CD14-positive monocyte (primary cell): Measurements from ENCODE around the gene LSMEM2. TPM values are rescaled to one million over a fixed set of nuclear protein-coding genes. Genes with fewer than 3 reads are reported as not detected.

Experiments used
- DNase-seq, 3 donors: peaks; one replicate each; pipeline ENCODE4 v3.0.0-alpha.2; 2011 to 2022
- H2AFZ ChIP-seq: 2 replicates; pipeline ENCODE4 v1.6.0; 2012; ENCODE audit warnings: mild to moderate bottlenecking, low read depth, low read length, inconsistent platforms; ENCODE audit not compliant: insufficient read depth, poor library complexity, severe bottlenecking
- H3K27ac ChIP-seq, 2 donors: 1 replicate in 1 of 2; 2 replicates in 1 of 2; pipeline ENCODE4 v1.5.1; 2012 to 2013; ENCODE audit warnings: low read length in 2 of 2, control low read depth in 1 of 2, inconsistent platforms in 1 of 2, low read depth in 1 of 2, mild to moderate bottlenecking in 1 of 2
- H3K27me3 ChIP-seq, 2 donors: one replicate each; pipeline versions ENCODE4 v1.6.0 to v1.6.1; 2011 to 2013; ENCODE audit warnings: low read length in 2 of 2; ENCODE audit not compliant: control insufficient read depth in 2 of 2, insufficient read depth in 2 of 2
- H3K36me3 ChIP-seq, 2 donors: replicated peaks in 1 of 2; 1 replicate in 1 of 2; 2 replicates in 1 of 2; pipeline versions ENCODE4 v1.5.1 to v1.6.1; 2012 to 2013; ENCODE audit warnings: low read length in 2 of 2, control low read depth in 1 of 2, inconsistent platforms in 1 of 2, mild to moderate bottlenecking in 1 of 2; ENCODE audit not compliant: insufficient read depth in 2 of 2, control insufficient read depth in 1 of 2
- H3K4me1 ChIP-seq, 2 donors: 1 replicate in 1 of 2; 2 replicates in 1 of 2; pipeline versions ENCODE4 v1.5.1 to v1.6.1; 2012 to 2013; ENCODE audit warnings: low read length in 2 of 2, control low read depth in 1 of 2, inconsistent platforms in 1 of 2, mild to moderate bottlenecking in 1 of 2, moderate library complexity in 1 of 2; ENCODE audit not compliant: insufficient read depth in 2 of 2, control insufficient read depth in 1 of 2
- H3K4me2 ChIP-seq: replicated peaks from 2 replicates; pipeline ENCODE3; 2012; ENCODE audit warnings: low read length, moderate library complexity, mild to moderate bottlenecking; ENCODE audit not compliant: poor library complexity, severe bottlenecking; ENCODE audit errors: extremely low read depth
- H3K4me3 ChIP-seq, 3 experiments: fragments of 200-600 bp in 1 of 3; sonication (generic) in 1 of 3; replicated peaks in 1 of 3; 1 replicate in 2 of 3; 2 replicates in 1 of 3; pipeline ENCODE4 v1.5.1; 2011 to 2013; ENCODE audit warnings: low read length in 3 of 3, mild to moderate bottlenecking in 3 of 3, control low read depth in 2 of 3, low read depth in 2 of 3, inconsistent platforms in 1 of 3, moderate library complexity in 1 of 3
- H3K79me2 ChIP-seq: 2 replicates; pipeline ENCODE4 v1.6.0; 2012; ENCODE audit warnings: mild to moderate bottlenecking, control low read depth, inconsistent platforms, low read length, moderate library complexity; ENCODE audit not compliant: insufficient read depth
- H3K9ac ChIP-seq: 2 replicates; pipeline ENCODE4 v1.6.0; 2017; ENCODE audit warnings: low read length, mild to moderate bottlenecking; ENCODE audit not compliant: insufficient read depth, poor library complexity, severe bottlenecking
- H3K9me3 ChIP-seq, 2 donors: replicated peaks in 1 of 2; 1 replicate in 1 of 2; 2 replicates in 1 of 2; pipeline versions ENCODE4 v1.5.1 to v1.6.1; 2012 to 2013; ENCODE audit warnings: low read length in 2 of 2, control low read depth in 1 of 2; ENCODE audit not compliant: control insufficient read depth in 1 of 2, insufficient read depth in 1 of 2
- H4K20me1 ChIP-seq: 2 replicates; pipeline ENCODE4 v1.6.0; 2012; ENCODE audit warnings: mild to moderate bottlenecking, low read length, control low read depth, moderate library complexity; ENCODE audit not compliant: insufficient read depth
- H3K27ac Mint-ChIP-seq, 7 donors: one replicate each; pipeline ENCODE4 v1.8.0; 2020; ENCODE audit warnings: mild to moderate bottlenecking in 7 of 7, mixed read lengths in 7 of 7, moderate library complexity in 6 of 7, inconsistent platforms in 2 of 7
- H3K27me3 Mint-ChIP-seq, 3 donors: one replicate each; pipeline ENCODE4 v1.8.0; 2021 to 2022; ENCODE audit warnings: low read depth in 3 of 3, mild to moderate bottlenecking in 3 of 3, mixed read lengths in 3 of 3, moderate library complexity in 3 of 3, inconsistent platforms in 1 of 3
- H3K36me3 Mint-ChIP-seq, 2 donors: one replicate each; pipeline ENCODE4 v1.8.0; 2020; ENCODE audit warnings: mixed read lengths in 2 of 2, inconsistent platforms in 1 of 2, mild to moderate bottlenecking in 1 of 2
- H3K4me1 Mint-ChIP-seq: one replicate; pipeline ENCODE4 v1.8.0; 2020; ENCODE audit warnings: mild to moderate bottlenecking, mixed read lengths
- H3K4me3 Mint-ChIP-seq, 2 donors: one replicate each; pipeline ENCODE4 v1.8.0; 2020; ENCODE audit warnings: mild to moderate bottlenecking in 2 of 2, mixed read lengths in 2 of 2, moderate library complexity in 1 of 2
- H3K9me3 Mint-ChIP-seq, 7 donors: one replicate each; pipeline ENCODE4 v1.8.0; 2020 to 2022; ENCODE audit warnings: mixed read lengths in 7 of 7, mild to moderate bottlenecking in 6 of 7, moderate library complexity in 6 of 7, inconsistent platforms in 2 of 7
- CTCF ChIP-seq: fragments of 200-600 bp; IDR thresholded peaks from one replicate; pipeline ENCODE4 v1.8.0; 2022; ENCODE audit warnings: antibody characterized with exemption, mild to moderate bottlenecking
- WGBS: methylation state at CpG from one replicate; pipeline ENCODE4 v1.1.5; 2013; ENCODE audit warnings: missing lambda C conversion rate; ENCODE audit not compliant: insufficient coverage; 5-methylcytosine and 5-hydroxymethylcytosine counted together
- intact Hi-C, 2 donors: fragments of 100-400 bp; cut with micrococcal nuclease; formaldehyde crosslinking; loops; one replicate each; pipeline versions ENCODE4 v1.15.0 to v1.15.1; 2023
- polyA plus RNA-seq, 3 donors: library from polyadenylated mRNA; depleted of rRNA in 1 of 3; unstranded in 2 of 3; stranded (reverse) in 1 of 3; fragments of 300-500 nt in 2 of 3; fragments of >200 nt in 1 of 3; fragmentation: Illumina TruSeq in 2 of 3; gene quantifications; 1 replicate in 2 of 3; 2 replicates in 1 of 3; pipeline ENCODE4 v1.2.3, GENCODE V29; 2012 to 2021

Gene LSMEM2
- polyA plus RNA-seq, 3 donors, result not detected

DNA sequence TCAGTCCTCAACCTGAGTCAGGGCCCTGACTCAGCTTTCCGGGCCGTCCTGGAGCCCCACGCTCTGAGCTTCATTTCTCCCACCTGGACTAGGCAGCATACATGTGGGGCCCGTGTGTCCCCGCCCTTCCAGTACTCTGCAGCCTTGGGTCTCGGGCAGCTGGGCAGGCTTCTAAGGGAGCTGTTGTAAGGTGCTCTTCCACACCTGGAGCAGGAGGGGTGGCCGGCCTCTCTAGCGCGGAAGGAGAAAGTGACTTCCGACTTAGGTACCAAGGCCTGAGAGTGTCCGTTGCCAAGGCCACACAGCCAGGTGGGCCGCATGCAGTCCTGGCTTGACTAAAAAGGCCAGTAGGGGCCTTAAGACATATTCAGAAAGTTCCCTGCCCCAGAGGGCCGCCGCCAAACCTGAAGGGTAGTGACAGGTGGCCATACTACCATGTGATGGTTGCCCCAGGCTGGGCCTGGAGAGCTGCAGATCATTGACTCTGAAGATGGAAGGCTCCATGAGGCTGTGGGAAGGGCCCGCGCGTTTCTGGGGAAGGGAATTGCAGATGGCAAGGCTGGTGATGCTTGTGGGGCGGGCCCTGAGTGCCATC lies 19.4 kb upstream of the LSMEM2 start:
- 58% methylated on average over 15 of the region's 18 CpGs for WGBS
- H3K27me3 ChIP-seq, result no peaks in the 10 kb centered on the region
- H3K4me2 ChIP-seq, result peak overlapping the region; percentile 77
- peaks cover 43 to 51% of the 10 kb centered on the region in 2 donors for H3K36me3 ChIP-seq
- H3K9ac ChIP-seq, result no peak overlapping the region
- H3K4me1 ChIP-seq, result peaks cover 25 to 44% of the 10 kb centered on the region in 2 donors
- intact Hi-C loops, result no loop called here
- H3K79me2 ChIP-seq, result peaks cover 29% of the 10 kb centered on the region
- no peak overlapping the region for H2AFZ ChIP-seq
- H3K9me3 Mint-ChIP-seq, result peaks cover 0 to 10% (median 4%) of the 10 kb centered on the region in 7 donors
- peak overlapping the region; percentile 61 to 67 for H3K4me3 Mint-ChIP-seq
- DNase-seq, result no peak
- H3K27ac ChIP-seq, result peak overlapping the region; percentile 26 to 31
- H3K36me3 Mint-ChIP-seq, result peaks cover 43 to 52% of the 10 kb centered on the region in 2 donors
- peaks cover 0 to 10% of the 10 kb centered on the region in 2 donors for H3K9me3 ChIP-seq
- peak overlapping the region in 1 of 3 experiments; percentile 64 for H3K4me3 ChIP-seq
- peaks cover 80% of the 10 kb centered on the region for H4K20me1 ChIP-seq
- TF ChIP-seq CTCF, result no peak
- H3K4me1 Mint-ChIP-seq, result peaks cover 20% of the 10 kb centered on the region
- H3K27ac Mint-ChIP-seq, result peak overlapping the region; percentile 52 to 88 (median 74)
- peaks cover 3 to 6% (median 6%) of the 10 kb centered on the region in 3 donors for H3K27me3 Mint-ChIP-seq

GRCh38 chr3:50260027-50260941 lies 18.6 kb upstream of the LSMEM2 start:
- peaks cover 14% of the 10 kb centered on the region for H3K4me1 Mint-ChIP-seq
- under 1% methylated on average over 63 of the region's 70 CpGs for WGBS
- peak overlapping the region; percentile 45 to 88 (median 80) for H3K27ac Mint-ChIP-seq
- peaks cover 37 to 45% of the 10 kb centered on the region in 2 donors for H3K36me3 Mint-ChIP-seq
- H3K36me3 ChIP-seq, result peaks cover 40 to 43% of the 10 kb centered on the region in 2 donors
- peaks cover 21% of the 10 kb centered on the region for H3K79me2 ChIP-seq
- peak overlapping the region; percentile 33 to 41 for H3K27ac ChIP-seq
- peak overlapping the region; percentile 77 for H3K4me2 ChIP-seq
- peaks cover 3 to 7% (median 6%) of the 10 kb centered on the region in 3 donors for H3K27me3 Mint-ChIP-seq
- peak overlapping the region; percentile 62 for H2AFZ ChIP-seq
- H3K4me1 ChIP-seq, result peaks cover 17 to 36% of the 10 kb centered on the region in 2 donors
- peak overlapping the region; percentile 67 to 69 for H3K4me3 Mint-ChIP-seq
- DNase-seq, result peak; percentile 87 to 91 (median 88)
- peaks cover 0 to 10% of the 10 kb centered on the region in 2 donors for H3K9me3 ChIP-seq
- TF ChIP-seq CTCF, result peak; percentile 97
- intact Hi-C loops, result no loop called here
- H3K4me3 ChIP-seq, result peak overlapping the region in 2 of 3 experiments; percentile 27 to 64
- peak overlapping the region; percentile 64 for H3K9ac ChIP-seq
- peaks cover 73% of the 10 kb centered on the region for H4K20me1 ChIP-seq
- no peaks in the 10 kb centered on the region for H3K27me3 ChIP-seq
- H3K9me3 Mint-ChIP-seq, result peaks cover 0 to 10% (median 4%) of the 10 kb centered on the region in 7 donors
